Measurements from ENCODE around the gene ITPR1.

- TF ChIP-seq POLR2A (IDR thresholded peaks at IDR 0.05) (no peak), CTCF (IDR thresholded peaks at IDR 0.05) (no peak)
These were observed 308.7 kb downstream of the ITPR1 start for GRCh38 chr3:4801892-4802291.
